Left lung (tissue), 10 donors: ENCODE data around the gene VEGFA. TPM values are rescaled to one million over a fixed set of nuclear protein-coding genes. Genes with fewer than 3 reads are reported as not detected.

Source experiments
- ATAC-seq: fragments of 200-7000 bp; cut with Tn5 transposase; one replicate; pipeline ENCODE4 v1.9.1; 2020; ENCODE audit warnings: moderate library complexity
- DNase-seq, 4 donors: peaks; one replicate each; pipeline ENCODE4 v3.0.0-alpha.2; 2013 to 2020
- H3K27ac ChIP-seq, 2 donors: fragments of 200-600 bp; sonication (generic) in 1 of 2; one replicate each; pipeline versions ENCODE4 v1.5.0 to v1.8.0; 2020 to 2021
- H3K27me3 ChIP-seq, 2 donors: fragments of 200-600 bp; sonication (generic) in 1 of 2; one replicate each; pipeline versions ENCODE4 v1.5.0 to v1.8.0; 2020 to 2021
- H3K36me3 ChIP-seq, 2 donors: fragments of 200-600 bp; sonication (generic) in 1 of 2; one replicate each; pipeline versions ENCODE4 v1.5.0 to v1.8.0; 2020 to 2021
- H3K4me1 ChIP-seq, 2 donors: fragments of 200-600 bp; one replicate each; pipeline ENCODE4 v1.8.0; 2021
- H3K4me3 ChIP-seq, 2 donors: fragments of 200-600 bp; sonication (generic) in 1 of 2; one replicate each; pipeline versions ENCODE4 v1.5.0 to v1.8.0; 2020 to 2021; ENCODE audit warnings: mild to moderate bottlenecking in 1 of 2
- H3K9me3 ChIP-seq, 2 donors: fragments of 200-600 bp; sonication (generic) in 1 of 2; one replicate each; pipeline versions ENCODE4 v1.5.0 to v1.8.0; 2020 to 2021
- CTCF ChIP-seq, 2 donors: fragments of 200-600 bp; sonication (generic) in 1 of 2; IDR thresholded peaks; one replicate each; pipeline versions ENCODE4 v1.5.0 to v1.8.0; 2021; ENCODE audit warnings: antibody characterized with exemption in 2 of 2
- intact Hi-C, 2 donors: fragments of 100-400 bp; cut with DNase I; formaldehyde crosslinking; loops; one replicate each; pipeline versions ENCODE4 v1.11.2 to v1.14.2; 2022
- polyA plus RNA-seq, 6 donors: library from polyadenylated mRNA; unstranded; fragments of 120-200 nt; gene quantifications; one replicate each; pipeline ENCODE4 v1.2.1, GENCODE V29; 2013; ENCODE audit not compliant: insufficient read length in 6 of 6
- total RNA-seq, 2 donors: library from RNA; stranded (reverse); fragmentation: NEBNext Ultra II Directional; extraction: Animal tissue kit (Norgen Biotek cat#: 25700); gene quantifications; one replicate each; pipeline ENCODE4 v1.2.1, GENCODE V29; 2021
- donor health status: DM: no; HTN: yes; CAD: no.
- donor health status: DM: no; HTN: no; CAD: no.

VEGFA gene
- total and polyA plus RNA-seq, 8 donors = 147 to 349 (median 288) TPM

- no peak overlapping the region for H3K4me3 ChIP-seq
- peaks cover 15 to 85% of the 10 kb centered on the region in 2 donors for H3K4me1 ChIP-seq
- no peaks in the 10 kb centered on the region for H3K9me3 ChIP-seq
- peak overlapping the region in 1 of 2 donors; percentile 90 for H3K27ac ChIP-seq
- ATAC-seq (no peak), DNase-seq (no peak)
- no peaks in the 10 kb centered on the region for H3K36me3 ChIP-seq
- intact Hi-C loops = no loop called here
- H3K27me3 ChIP-seq = no peaks in the 10 kb centered on the region
- TF ChIP-seq CTCF (IDR thresholded peaks at IDR 0.05) = no peak
Measured at GRCh38 chr6:43800746-43801494, 30.9 kb downstream of the VEGFA start.

- peak in 1 of 4 donors; percentile 36 for DNase-seq
- peak overlapping the region in 1 of 2 donors; percentile 90 for H3K27ac ChIP-seq
- TF ChIP-seq CTCF (IDR thresholded peaks at IDR 0.05) = no peak
Measured at GRCh38 chr6:43801495-43802181, 31.6 kb downstream of the VEGFA start.

GRCh38 chr6:43803055-43803782 lies 33.2 kb downstream of the VEGFA start:
- H3K27ac ChIP-seq = peak overlapping the region in 1 of 2 donors; percentile 90
- ATAC-seq = no peak
- intact Hi-C loops = no loop called here
- TF ChIP-seq CTCF (IDR thresholded peaks at IDR 0.05) = no peak
- H3K9me3 ChIP-seq = no peaks in the 10 kb centered on the region
- H3K27me3 ChIP-seq = no peaks in the 10 kb centered on the region
- no peaks in the 10 kb centered on the region for H3K36me3 ChIP-seq
- no peak overlapping the region for H3K4me3 ChIP-seq
- H3K4me1 ChIP-seq = peaks cover 15 to 67% of the 10 kb centered on the region in 2 donors
- DNase-seq = no peak

More at GRCh38 chr6:43801495-43802181, 31.6 kb downstream of the VEGFA start:
- intact Hi-C loops = no loop called here
- no peaks in the 10 kb centered on the region for H3K36me3 ChIP-seq
- no peaks in the 10 kb centered on the region for H3K27me3 ChIP-seq
- H3K9me3 ChIP-seq = no peaks in the 10 kb centered on the region
- H3K4me1 ChIP-seq = peaks cover 15 to 79% of the 10 kb centered on the region in 2 donors
- H3K4me3 ChIP-seq = no peak overlapping the region
- ATAC-seq = no peak

GRCh38 chr6:43803783-43804549 lies 34.0 kb downstream of the VEGFA start:
- Histone ChIP-seq H3K4me1 (peaks cover 15 to 60% of the 10 kb centered on the region in 2 donors), H3K9me3 (no peaks in the 10 kb centered on the region), H3K4me3 (no peak overlapping the region), H3K36me3 (no peaks in the 10 kb centered on the region), H3K27ac (peak overlapping the region in 1 of 2 donors; percentile 90), H3K27me3 (no peaks in the 10 kb centered on the region)
- DNase-seq = peak in 2 of 4 donors; percentile 75 to 84
- intact Hi-C loops = no loop called here
- ATAC-seq = peak; percentile 68
- TF ChIP-seq CTCF (IDR thresholded peaks at IDR 0.05) = no peak
